Stimulated activated CD4-positive, alpha-beta T cell treated with anti-CD3 and anti-CD28 coated beads, Interleukin-1b, Interleukin-23, amount 100 ng/mL, for 1 hour (primary cell): Measurements from ENCODE around the gene NOTCH3.

Experiments
- DNase-seq, 2 donors: peaks; one replicate each; pipeline ENCODE4 v3.0.0-alpha.2; 2020; ENCODE audit warnings: low read depth in 2 of 2

The NOTCH3 gene

GRCh38 chr19:15200553-15201364 is at the start of gene NOTCH3:
NOTCH3 (minus strand) TSS chr19:15200995; CDS start chr19:15200905, 90 bp downstream.
- DNase-seq, result no peak

GRCh38 chr19:15250640-15250993 is 49.8 kb upstream of the NOTCH3 start:
- DNase-seq, result no peak

- DNase-seq, result no peak
Measured at GRCh38 chr19:15249972-15250639, 49.3 kb upstream of the NOTCH3 start.

GRCh38 chr19:15249528-15249874 is 48.7 kb upstream of the NOTCH3 start:
- no peak for DNase-seq

- DNase-seq, result no peak
Measured at GRCh38 chr19:15248648-15249527, 48.1 kb upstream of the NOTCH3 start.

- DNase-seq, result no peak
Measured at GRCh38 chr19:15248106-15248505, 47.3 kb upstream of the NOTCH3 start.

GRCh38 chr19:15247107-15248014 is 46.6 kb upstream of the NOTCH3 start:
- DNase-seq, result no peak

- DNase-seq, result no peak
Measured at GRCh38 chr19:15246198-15246481, 45.3 kb upstream of the NOTCH3 start.

- no peak for DNase-seq
Measured at GRCh38 chr19:15245370-15246197, 44.8 kb upstream of the NOTCH3 start.

- no peak for DNase-seq
Measured at GRCh38 chr19:15244808-15245207, 44.0 kb upstream of the NOTCH3 start.

GRCh38 chr19:15244106-15244803 is 43.5 kb upstream of the NOTCH3 start:
- no peak for DNase-seq

GRCh38 chr19:15243236-15243957 is 42.6 kb upstream of the NOTCH3 start:
- no peak for DNase-seq

- DNase-seq, result no peak
Measured at GRCh38 chr19:15241259-15241910, 40.6 kb upstream of the NOTCH3 start.

GRCh38 chr19:15240515-15240914 is 39.7 kb upstream of the NOTCH3 start:
- no peak for DNase-seq

GRCh38 chr19:15239337-15239949 is 38.6 kb upstream of the NOTCH3 start:
- DNase-seq, result no peak

- no peak for DNase-seq
Measured at GRCh38 chr19:15238639-15239155, 37.9 kb upstream of the NOTCH3 start.

GRCh38 chr19:15237759-15238638 is 37.2 kb upstream of the NOTCH3 start:
- DNase-seq, result no peak
